OCI-LY7 (cell line): ENCODE data around the gene GRIA4. TPM values are rescaled to one million over a fixed set of nuclear protein-coding genes. Genes with fewer than 3 reads are reported as not detected.

Experiments used
- BruUV-seq: library from RNA; stranded (reverse); fragments of 400-500 nt; replicated peaks from 2 replicates; lab custom pipeline; 2021; lab: Mats Ljungman, UMichigan
- CTCF ChIA-PET: fragments of 300-600 bp; sonication (Branson Sonifier 250); formaldehyde crosslinking; loops from one replicate; lab custom pipeline; 2022; ENCODE audit warnings: antibody characterized with exemption; ENCODE audit not compliant: unreplicated experiment; lab: Charles Lee
- POLR2A ChIA-PET: fragments of 300-600 bp; sonication (Branson Sonifier 250); formaldehyde crosslinking; loops from one replicate; lab custom pipeline; 2022; ENCODE audit warnings: antibody characterized with exemption; lab: Charles Lee
- DNase-seq: peaks from one replicate; pipeline ENCODE4 v3.0.0-alpha.2; 2015; ENCODE audit warnings: low spot score
- H2AFZ ChIP-seq: fragments of 200-600 bp; sonication (generic), shearing (Covaris generic); 2 replicates; pipeline ENCODE4 v1.6.1; 2014; ENCODE audit warnings: mild to moderate bottlenecking, antibody characterized with exemption, low read length, moderate library complexity
- H3K27ac ChIP-seq: fragments of 200-600 bp; sonication (generic); 2 replicates; pipeline ENCODE4 v1.5.1; 2014; ENCODE audit warnings: mixed run types, low read depth, mild to moderate bottlenecking, moderate library complexity, low read length, inconsistent platforms; ENCODE audit not compliant: poor library complexity, severe bottlenecking
- H3K36me3 ChIP-seq: fragments of 200-600 bp; sonication (generic); 2 replicates; pipeline ENCODE4 v1.6.1; 2014; ENCODE audit warnings: mild to moderate bottlenecking, antibody characterized with exemption, low read length, moderate library complexity, mixed read lengths; ENCODE audit not compliant: insufficient read depth
- H3K4me1 ChIP-seq: fragments of 200-600 bp; sonication (generic); 2 replicates; pipeline ENCODE4 v1.5.1; 2014; ENCODE audit warnings: mild to moderate bottlenecking, low read length; ENCODE audit not compliant: insufficient read depth, poor library complexity, severe bottlenecking
- H3K4me2 ChIP-seq: fragments of 200-600 bp; sonication (generic); 2 replicates; pipeline ENCODE4 v1.6.1; 2014; ENCODE audit warnings: mild to moderate bottlenecking, low read length
- H3K4me3 ChIP-seq: fragments of 200-600 bp; sonication (generic); 2 replicates; pipeline ENCODE4 v1.5.1; 2014; ENCODE audit warnings: mild to moderate bottlenecking, low read depth, low read length; ENCODE audit not compliant: poor library complexity, severe bottlenecking
- H3K79me2 ChIP-seq: fragments of 200-600 bp; sonication (generic); 2 replicates; pipeline ENCODE4 v1.6.1; 2016; ENCODE audit warnings: low read depth, mild to moderate bottlenecking, low read length, moderate library complexity, mixed read lengths; ENCODE audit not compliant: insufficient read depth
- H3K9me2 ChIP-seq: fragments of 200-600 bp; sonication (generic); 2 replicates; pipeline ENCODE4 v1.6.1; 2016; ENCODE audit warnings: mild to moderate bottlenecking, low read length, mixed read lengths; ENCODE audit not compliant: insufficient read depth
- H3K9me3 ChIP-seq: fragments of 200-600 bp; sonication (generic); 2 replicates; pipeline ENCODE4 v1.6.1; 2014; ENCODE audit warnings: mild to moderate bottlenecking, mixed run types, low read length, mixed read lengths
- H4K20me1 ChIP-seq: fragments of 200-600 bp; sonication (generic); 2 replicates; pipeline ENCODE4 v1.6.1; 2014; ENCODE audit warnings: mild to moderate bottlenecking, antibody characterized with exemption, low read length, moderate library complexity, mixed read lengths; ENCODE audit not compliant: insufficient read depth
- EZH2phosphoT487 ChIP-seq: fragments of 200-600 bp; sonication (generic); IDR thresholded peaks from 2 replicates; pipeline ENCODE4 v1.6.1; 2018; ENCODE audit warnings: low read depth, borderline replicate concordance, mild to moderate bottlenecking, mixed run types, antibody characterized with exemption, low read length, moderate library complexity, mixed read lengths
- intact Hi-C: fragments of 100-400 bp; cut with micrococcal nuclease; formaldehyde crosslinking; loops from one replicate; pipeline ENCODE4 v1.10.0; 2022; ENCODE audit not compliant: unreplicated experiment
- total RNA-seq, 2 experiments: library from RNA; depleted of rRNA in 1 of 2; stranded (reverse); fragments of >200 nt in 1 of 2; shearing (Covaris generic) in 1 of 2; gene quantifications; 2 replicates each; pipeline ENCODE4 v1.2.3, GENCODE V29; 2014 to 2022
- TF ChIP-seq, protein P1 (sequence below): fragments of 200-600 bp; sonication (generic); conservative IDR thresholded peaks from 2 replicates; pipeline ENCODE4 v1.5.1; 2014; ENCODE audit warnings: mild to moderate bottlenecking, antibody characterized with exemption, low read length, moderate library complexity, mixed read lengths

Gene GRIA4
- total RNA-seq, 2 experiments from 2014 or later = not detected

DNA sequence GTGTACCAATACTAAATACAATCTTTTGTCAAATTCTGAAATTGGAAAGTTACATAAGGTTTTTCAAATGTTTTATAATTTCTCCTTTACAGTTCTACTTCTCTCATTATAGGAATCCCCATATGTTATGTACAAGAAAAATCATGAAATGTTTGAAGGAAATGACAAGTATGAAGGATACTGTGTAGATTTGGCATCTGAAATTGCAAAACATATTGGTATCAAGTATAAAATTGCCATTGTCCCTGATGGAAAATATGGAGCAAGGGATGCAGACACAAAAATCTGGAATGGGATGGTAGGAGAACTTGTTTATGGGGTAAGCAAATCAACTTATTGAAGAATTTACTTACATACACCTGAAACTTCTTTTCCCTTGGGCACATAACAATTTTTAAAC is 308.7 kb downstream of the GRIA4 start:
- H3K4me3 ChIP-seq = no peak overlapping the region
- POLR2A ChIA-PET = no interaction called here
- no peak overlapping the region for H3K27ac ChIP-seq
- no peaks in the 10 kb centered on the region for H3K36me3 ChIP-seq
- no peak overlapping the region for H3K4me2 ChIP-seq
- TF ChIP-seq EZH2phosphoT487 = no peak
- TF ChIP-seq, protein P1, sequence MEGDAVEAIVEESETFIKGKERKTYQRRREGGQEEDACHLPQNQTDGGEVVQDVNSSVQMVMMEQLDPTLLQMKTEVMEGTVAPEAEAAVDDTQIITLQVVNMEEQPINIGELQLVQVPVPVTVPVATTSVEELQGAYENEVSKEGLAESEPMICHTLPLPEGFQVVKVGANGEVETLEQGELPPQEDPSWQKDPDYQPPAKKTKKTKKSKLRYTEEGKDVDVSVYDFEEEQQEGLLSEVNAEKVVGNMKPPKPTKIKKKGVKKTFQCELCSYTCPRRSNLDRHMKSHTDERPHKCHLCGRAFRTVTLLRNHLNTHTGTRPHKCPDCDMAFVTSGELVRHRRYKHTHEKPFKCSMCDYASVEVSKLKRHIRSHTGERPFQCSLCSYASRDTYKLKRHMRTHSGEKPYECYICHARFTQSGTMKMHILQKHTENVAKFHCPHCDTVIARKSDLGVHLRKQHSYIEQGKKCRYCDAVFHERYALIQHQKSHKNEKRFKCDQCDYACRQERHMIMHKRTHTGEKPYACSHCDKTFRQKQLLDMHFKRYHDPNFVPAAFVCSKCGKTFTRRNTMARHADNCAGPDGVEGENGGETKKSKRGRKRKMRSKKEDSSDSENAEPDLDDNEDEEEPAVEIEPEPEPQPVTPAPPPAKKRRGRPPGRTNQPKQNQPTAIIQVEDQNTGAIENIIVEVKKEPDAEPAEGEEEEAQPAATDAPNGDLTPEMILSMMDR = no peak
- DNase-seq = no peak
- CTCF ChIA-PET = no interaction called here
- no peaks in the 10 kb centered on the region for H3K9me2 ChIP-seq
- no peaks in the 10 kb centered on the region for H3K4me1 ChIP-seq
- no peaks in the 10 kb centered on the region for H3K79me2 ChIP-seq
- BruUV-seq = no TSS peak
- intact Hi-C loops = no loop called here
- no peaks in the 10 kb centered on the region for H4K20me1 ChIP-seq
- no peak overlapping the region for H2AFZ ChIP-seq
- no peaks in the 10 kb centered on the region for H3K9me3 ChIP-seq

DNA sequence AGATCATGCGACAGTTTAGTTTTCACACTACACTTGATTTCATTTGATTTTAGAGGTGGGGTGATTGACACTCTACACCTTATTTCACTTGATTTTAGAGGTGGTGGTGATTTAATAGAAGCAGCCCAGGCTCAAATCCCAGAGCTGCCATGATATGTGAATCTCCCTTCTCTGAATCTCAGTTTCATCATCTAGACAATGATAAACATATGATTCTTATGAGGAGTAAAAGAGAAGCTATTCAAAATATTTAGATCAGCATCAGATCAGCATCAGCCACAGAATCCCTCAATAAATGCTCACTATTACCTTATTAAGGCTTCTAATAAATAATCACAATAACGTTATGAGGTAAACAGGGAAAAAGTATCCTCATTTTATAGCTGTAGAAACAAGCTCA is 313.4 kb downstream of the GRIA4 start:
- no peaks in the 10 kb centered on the region for H3K9me3 ChIP-seq
- H4K20me1 ChIP-seq = no peaks in the 10 kb centered on the region
- no peak overlapping the region for H3K4me2 ChIP-seq
- no peak overlapping the region for H3K4me3 ChIP-seq
- no peak overlapping the region for H3K27ac ChIP-seq
- no TSS peak for BruUV-seq
- intact Hi-C loops = no loop called here
- TF ChIP-seq EZH2phosphoT487 = no peak
- TF ChIP-seq, protein P1 = no peak
- no peaks in the 10 kb centered on the region for H3K79me2 ChIP-seq
- no peak overlapping the region for H2AFZ ChIP-seq
- H3K4me1 ChIP-seq = no peaks in the 10 kb centered on the region
- H3K9me2 ChIP-seq = no peaks in the 10 kb centered on the region
- no peak for DNase-seq
- CTCF ChIA-PET = no interaction called here
- H3K36me3 ChIP-seq = no peaks in the 10 kb centered on the region
- POLR2A ChIA-PET = no interaction called here

DNA sequence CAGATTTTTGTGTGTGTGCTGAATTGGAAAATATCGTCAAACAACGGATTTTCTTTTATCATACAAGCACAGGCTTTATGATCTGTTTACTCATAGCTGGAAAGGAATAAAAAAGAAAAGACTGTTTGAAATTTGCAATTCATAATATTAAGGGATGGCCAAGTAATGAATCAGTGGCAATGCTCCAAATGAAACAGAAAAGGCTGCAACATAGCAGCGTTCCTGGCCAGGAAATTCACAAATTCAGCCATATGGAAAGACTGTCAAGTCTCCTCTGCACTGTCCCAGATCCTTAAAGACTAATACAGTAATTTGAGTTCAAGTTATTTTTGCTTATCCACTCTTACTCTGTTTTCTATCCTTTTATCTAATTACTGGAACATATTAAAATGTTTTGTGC is 313.9 kb downstream of the GRIA4 start:
- POLR2A ChIA-PET = no interaction called here
- H3K4me2 ChIP-seq = no peak overlapping the region
- no peaks in the 10 kb centered on the region for H3K9me2 ChIP-seq
- no peak for DNase-seq
- H2AFZ ChIP-seq = no peak overlapping the region
- no peaks in the 10 kb centered on the region for H3K4me1 ChIP-seq
- H3K36me3 ChIP-seq = no peaks in the 10 kb centered on the region
- BruUV-seq = no TSS peak
- no peaks in the 10 kb centered on the region for H3K79me2 ChIP-seq
- intact Hi-C loops = no loop called here
- no peak for TF ChIP-seq EZH2phosphoT487
- TF ChIP-seq, protein P1 = no peak
- no peaks in the 10 kb centered on the region for H4K20me1 ChIP-seq
- H3K4me3 ChIP-seq = no peak overlapping the region
- CTCF ChIA-PET = no interaction called here
- H3K9me3 ChIP-seq = no peaks in the 10 kb centered on the region
- H3K27ac ChIP-seq = no peak overlapping the region
